Lung (tissue), 12 donors: ENCODE results near the gene KIF26B. TPM values are rescaled to one million over a fixed set of nuclear protein-coding genes. Genes with fewer than 3 reads are reported as not detected.

Source experiments
- ATAC-seq: fragments of 200-7000 bp; cut with Tn5 transposase; one replicate; pipeline ENCODE4 v1.9.1; 2020; ENCODE audit warnings: moderate number of reproducible peaks; ENCODE audit not compliant: insufficient read depth, low FRiP score
- DNase-seq, 3 donors: peaks; one replicate each; pipeline ENCODE4 v3.0.0-alpha.2; 2013 to 2017
- H3K27ac ChIP-seq, 2 donors: one replicate each; pipeline ENCODE4 v1.5.1; 2013; ENCODE audit warnings: mild to moderate bottlenecking in 2 of 2, moderate library complexity in 2 of 2, control low read depth in 1 of 2, inconsistent platforms in 1 of 2, low read depth in 1 of 2, low read length in 1 of 2
- H3K27me3 ChIP-seq, 3 donors: one replicate each; pipeline ENCODE4 v1.5.1; 2013; ENCODE audit warnings: low read length in 2 of 3; ENCODE audit not compliant: control insufficient read depth in 3 of 3, insufficient read depth in 3 of 3
- H3K36me3 ChIP-seq, 4 donors: one replicate each; pipeline ENCODE4 v1.5.1; 2013; ENCODE audit warnings: low read length in 4 of 4, mild to moderate bottlenecking in 1 of 4, moderate library complexity in 1 of 4; ENCODE audit not compliant: control insufficient read depth in 4 of 4, insufficient read depth in 4 of 4
- H3K4me1 ChIP-seq, 5 donors: one replicate each; pipeline ENCODE4 v1.5.1; 2013; ENCODE audit warnings: low read length in 5 of 5, mild to moderate bottlenecking in 2 of 5, moderate library complexity in 1 of 5; ENCODE audit not compliant: control insufficient read depth in 5 of 5, insufficient read depth in 5 of 5
- H3K4me3 ChIP-seq: one replicate; pipeline ENCODE4 v1.5.1; 2013; ENCODE audit warnings: mild to moderate bottlenecking, control low read depth, moderate library complexity
- H3K9ac ChIP-seq, 2 donors: one replicate each; pipeline ENCODE4 v1.5.1; 2013; ENCODE audit warnings: low read length in 2 of 2, control low read depth in 1 of 2; ENCODE audit not compliant: insufficient read depth in 1 of 2
- H3K9me3 ChIP-seq, 4 donors: one replicate each; pipeline ENCODE4 v1.5.1; 2013; ENCODE audit warnings: low read length in 3 of 4, mild to moderate bottlenecking in 1 of 4, moderate library complexity in 1 of 4; ENCODE audit not compliant: control insufficient read depth in 4 of 4, insufficient read depth in 3 of 4
- CTCF ChIP-seq: IDR thresholded peaks from 2 replicates; pipeline ENCODE4 v1.5.1; 2012; ENCODE audit warnings: mild to moderate bottlenecking; ENCODE audit errors: control extremely low read depth, extremely low read depth
- WGBS, 2 donors: extraction: QIAGEN DNeasy Blood & Tissue Kit; methylation state at CpG; one replicate each; pipeline ENCODE4 v1.1.7; 2013; 5-methylcytosine and 5-hydroxymethylcytosine counted together
- polyA plus RNA-seq, 2 donors: library from polyadenylated mRNA; stranded (reverse); fragments of 200-250 nt; gene quantifications; one replicate each; pipeline ENCODE4 v1.2.1, GENCODE V29; 2013
- total RNA-seq, 2 donors: library from RNA; depleted of rRNA in 1 of 2; stranded (reverse); fragments of >200 nt in 1 of 2; gene quantifications; one replicate each; pipeline ENCODE4 v1.2.1, GENCODE V29; 2014 to 2021
- donor health status: control.
- donor health status: control.
- donor health status: Bipolar disorder and iron deficiency.
- donor health status: healthy.
- donor health status: DM: yes; HTN: yes; CAD: no.

KIF26B gene
- total and polyA plus RNA-seq, 4 donors = 0.61 to 6.7 (median 2.2) TPM

GRCh38 chr1:245234217-245235081 lies 79.7 kb downstream of the KIF26B start:
- no peaks in the 10 kb centered on the region for H3K27me3 ChIP-seq
- ATAC-seq = peak; percentile 37
- no peak overlapping the region for H3K4me3 ChIP-seq
- no peak for TF ChIP-seq CTCF
- 78 to 83% methylated on average over 26 of the region's 26 CpGs for WGBS, 2 donors
- no peaks in the 10 kb centered on the region for H3K36me3 ChIP-seq
- H3K9ac ChIP-seq = no peak overlapping the region
- peak overlapping the region in 1 of 2 donors; percentile 49 for H3K27ac ChIP-seq
- DNase-seq = peak; percentile 34 to 47 (median 37)
- H3K4me1 ChIP-seq = peaks cover 0 to 16% (median 0%) of the 10 kb centered on the region in 5 donors
- H3K9me3 ChIP-seq = no peaks in the 10 kb centered on the region

- no peaks in the 10 kb centered on the region for H3K9me3 ChIP-seq
- no peak for ATAC-seq
- H3K27me3 ChIP-seq = no peaks in the 10 kb centered on the region
- WGBS, 2 donors = 43 to 68% methylated on average over 6 of the region's 6 CpGs
- no peak overlapping the region for H3K27ac ChIP-seq
- H3K36me3 ChIP-seq = no peaks in the 10 kb centered on the region
- no peak overlapping the region for H3K4me3 ChIP-seq
- TF ChIP-seq CTCF = no peak
- H3K4me1 ChIP-seq = peaks cover 0 to 16% (median 0%) of the 10 kb centered on the region in 5 donors
- DNase-seq = peak in 1 of 3 donors; percentile 32
- no peak overlapping the region for H3K9ac ChIP-seq
These were observed 80.4 kb downstream of the KIF26B start for GRCh38 chr1:245235156-245235555.

- no peak overlapping the region for H3K9ac ChIP-seq
- H3K4me1 ChIP-seq = peaks cover 0 to 1% (median 0%) of the 10 kb centered on the region in 5 donors
- TF ChIP-seq CTCF = no peak
- DNase-seq = no peak
- H3K27ac ChIP-seq = no peak overlapping the region
- no peak overlapping the region for H3K4me3 ChIP-seq
- no peaks in the 10 kb centered on the region for H3K9me3 ChIP-seq
- WGBS, 2 donors = 80 to 84% methylated on average over 6 of the region's 6 CpGs
- H3K36me3 ChIP-seq = no peaks in the 10 kb centered on the region
- H3K27me3 ChIP-seq = no peaks in the 10 kb centered on the region
- ATAC-seq = no peak
These were observed 85.9 kb downstream of the KIF26B start for GRCh38 chr1:245240648-245241165.
